ENCODE measurements around the gene MUL1. TPM values are rescaled to one million over a fixed set of nuclear protein-coding genes. Genes with fewer than 3 reads are reported as not detected.
"Not testable (repeated sequence)": the region's sequence is repeated elsewhere in the genome, so short reads cannot be mapped to it uniquely, and the experiment has no call there.

MUL1 gene
- total RNA-seq, 1 donor from 2014 or later: 31.1 TPM

DNA sequence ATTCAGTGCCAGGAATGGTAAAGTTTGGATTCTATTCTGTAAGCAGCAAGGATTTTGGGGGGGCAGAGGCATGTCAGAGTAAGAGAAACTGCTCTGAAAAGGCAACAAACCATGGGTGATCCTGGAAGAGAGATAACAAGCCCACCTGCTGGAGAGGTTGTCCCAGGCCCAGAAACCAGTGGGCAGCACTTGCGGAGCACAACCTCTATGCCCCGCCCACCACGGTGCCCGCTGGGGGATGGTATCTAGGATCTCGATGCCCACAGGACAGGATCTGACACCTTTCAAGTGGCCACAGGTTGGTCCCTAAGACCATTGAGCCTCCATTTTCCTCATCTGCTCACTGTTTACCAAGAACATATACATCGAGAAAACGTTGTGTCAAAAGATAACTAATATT is 20.3 kb upstream of the MUL1 start:
- no peak for DNase-seq (ENCODE audit: extremely low spot score, unreplicated experiment)
- Mint-ChIP-seq H3K27ac (no peak overlapping the region), H3K27me3 (peaks cover 68% of the 10 kb centered on the region), H3K36me3 (no peaks in the 10 kb centered on the region), H3K9me3 (no peaks in the 10 kb centered on the region), H3K4me3 (no peak overlapping the region), H3K4me1 (ENCODE audit: unreplicated experiment) (peaks cover 2% of the 10 kb centered on the region)
- TF ChIP-seq, protein P1, sequence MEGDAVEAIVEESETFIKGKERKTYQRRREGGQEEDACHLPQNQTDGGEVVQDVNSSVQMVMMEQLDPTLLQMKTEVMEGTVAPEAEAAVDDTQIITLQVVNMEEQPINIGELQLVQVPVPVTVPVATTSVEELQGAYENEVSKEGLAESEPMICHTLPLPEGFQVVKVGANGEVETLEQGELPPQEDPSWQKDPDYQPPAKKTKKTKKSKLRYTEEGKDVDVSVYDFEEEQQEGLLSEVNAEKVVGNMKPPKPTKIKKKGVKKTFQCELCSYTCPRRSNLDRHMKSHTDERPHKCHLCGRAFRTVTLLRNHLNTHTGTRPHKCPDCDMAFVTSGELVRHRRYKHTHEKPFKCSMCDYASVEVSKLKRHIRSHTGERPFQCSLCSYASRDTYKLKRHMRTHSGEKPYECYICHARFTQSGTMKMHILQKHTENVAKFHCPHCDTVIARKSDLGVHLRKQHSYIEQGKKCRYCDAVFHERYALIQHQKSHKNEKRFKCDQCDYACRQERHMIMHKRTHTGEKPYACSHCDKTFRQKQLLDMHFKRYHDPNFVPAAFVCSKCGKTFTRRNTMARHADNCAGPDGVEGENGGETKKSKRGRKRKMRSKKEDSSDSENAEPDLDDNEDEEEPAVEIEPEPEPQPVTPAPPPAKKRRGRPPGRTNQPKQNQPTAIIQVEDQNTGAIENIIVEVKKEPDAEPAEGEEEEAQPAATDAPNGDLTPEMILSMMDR (conservative IDR thresholded peaks at IDR 0.05): no peak

DNA sequence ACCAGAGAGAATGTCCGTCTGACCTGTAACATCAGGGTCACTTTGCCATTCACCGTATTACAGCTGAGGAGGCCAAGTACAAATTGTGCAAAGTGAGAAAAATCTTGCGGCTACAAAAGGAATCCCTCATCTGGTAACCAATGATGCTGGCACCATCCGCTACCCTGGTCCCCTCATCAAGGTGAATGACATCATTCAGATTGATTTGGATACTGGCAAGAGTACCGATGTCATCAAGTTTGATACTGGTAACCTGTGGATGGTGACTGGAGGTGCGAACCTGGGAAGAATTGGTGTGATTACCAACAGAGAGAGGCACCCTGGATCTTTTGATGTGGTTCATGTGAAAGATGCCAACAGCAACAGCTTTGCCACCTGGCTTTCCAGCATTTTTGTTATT is 18.3 kb upstream of the MUL1 start:
- Mint-ChIP-seq H3K36me3 (no peaks in the 10 kb centered on the region), H3K4me3 (no peak overlapping the region), H3K4me1 (ENCODE audit: unreplicated experiment) (no peaks in the 10 kb centered on the region), H3K27me3 (peaks cover 64% of the 10 kb centered on the region), H3K27ac (no peak overlapping the region), H3K9me3 (no peaks in the 10 kb centered on the region)
- TF ChIP-seq, protein P1 (conservative IDR thresholded peaks at IDR 0.05): no peak
- DNase-seq (ENCODE audit: extremely low spot score, unreplicated experiment): no peak

DNA sequence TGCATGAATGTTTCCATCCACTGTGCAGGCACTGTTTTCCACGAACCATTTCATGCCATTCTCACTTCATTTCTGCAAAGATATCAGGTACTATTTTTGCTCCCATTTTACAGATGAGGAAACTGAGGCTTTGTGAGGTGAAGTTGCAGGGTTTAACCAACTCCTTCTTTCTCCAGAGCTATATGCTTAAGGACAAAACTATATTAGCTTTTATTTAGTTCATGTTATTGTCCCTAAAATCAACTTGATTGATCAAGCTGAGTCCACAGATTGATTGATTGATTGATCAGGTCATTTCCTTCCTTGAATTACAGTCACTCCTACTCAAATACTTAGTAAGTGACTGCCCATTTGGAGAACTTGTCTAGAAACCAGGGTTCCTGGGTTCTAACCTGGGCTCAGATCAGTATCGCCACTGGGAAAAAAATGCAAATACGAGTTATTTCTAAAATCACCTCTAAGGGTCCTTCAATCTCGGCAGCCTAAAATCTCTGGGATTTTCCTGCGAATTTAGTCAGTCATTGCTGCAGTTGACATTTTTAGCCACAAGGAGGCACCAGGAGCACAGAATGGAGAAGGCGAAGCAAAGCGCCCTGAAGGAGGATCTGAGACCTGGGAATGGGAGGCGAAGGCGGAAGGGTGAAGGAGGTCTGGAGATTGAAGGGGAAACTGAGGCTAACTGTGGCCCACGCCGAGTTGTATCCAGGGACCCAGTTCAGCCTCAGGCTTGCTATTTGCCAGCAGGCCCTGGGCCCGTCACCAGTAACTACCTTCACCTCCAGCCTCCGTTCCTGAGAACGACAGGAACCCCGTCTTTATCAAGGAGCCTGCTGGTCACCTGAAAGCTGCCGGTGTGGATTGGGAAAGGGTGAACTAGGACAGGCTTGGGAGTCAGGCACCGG is 14.3 kb upstream of the MUL1 start:
- Mint-ChIP-seq H3K27ac (no peak overlapping the region), H3K4me1 (ENCODE audit: unreplicated experiment) (no peaks in the 10 kb centered on the region), H3K9me3 (no peaks in the 10 kb centered on the region), H3K4me3 (no peak overlapping the region), H3K36me3 (no peaks in the 10 kb centered on the region), H3K27me3 (peaks cover 55% of the 10 kb centered on the region)
- TF ChIP-seq, protein P1 (conservative IDR thresholded peaks at IDR 0.05): peak; percentile 92
- DNase-seq (ENCODE audit: extremely low spot score, unreplicated experiment): peak; percentile 83

DNA sequence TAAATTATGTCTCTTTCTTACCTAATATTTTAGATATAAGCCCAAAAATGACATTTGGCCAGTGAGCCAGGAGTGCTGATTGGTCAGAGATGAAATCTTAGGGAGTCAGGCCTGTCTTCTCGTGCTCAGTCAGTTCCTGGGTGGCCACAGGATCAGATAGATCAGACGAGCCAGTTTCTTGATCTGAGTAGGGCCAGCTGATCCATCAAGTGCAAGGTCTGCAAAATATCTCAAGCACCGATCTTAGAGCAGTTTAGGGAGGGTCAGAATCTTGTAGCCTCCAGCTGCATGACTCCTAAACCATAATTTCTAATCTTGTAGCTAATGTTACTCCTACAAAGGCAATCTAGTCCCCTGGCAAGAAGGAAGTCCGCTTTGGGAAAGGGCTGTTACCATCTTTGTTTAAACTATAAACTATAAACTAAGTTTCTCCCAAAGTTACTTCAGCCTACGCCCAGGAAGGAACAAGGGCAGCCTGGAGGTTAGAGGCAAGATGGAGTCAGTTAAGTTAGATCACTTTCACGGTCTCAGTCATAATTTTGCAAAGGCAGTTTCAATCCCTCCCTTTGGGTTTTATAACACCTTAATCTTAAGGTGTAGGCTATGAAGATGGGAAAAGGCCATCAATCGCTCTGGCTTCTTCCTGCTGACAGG is 11.8 kb upstream of the MUL1 start:
- H3K4me3 Mint-ChIP-seq; H3K27ac Mint-ChIP-seq; H3K9me3 Mint-ChIP-seq; H3K4me1 Mint-ChIP-seq (ENCODE audit: unreplicated experiment); H3K36me3 Mint-ChIP-seq; DNase-seq (ENCODE audit: extremely low spot score, unreplicated experiment): not testable (repeated sequence)
- H3K27me3 Mint-ChIP-seq: peaks cover 46% of the 10 kb centered on the region

DNA sequence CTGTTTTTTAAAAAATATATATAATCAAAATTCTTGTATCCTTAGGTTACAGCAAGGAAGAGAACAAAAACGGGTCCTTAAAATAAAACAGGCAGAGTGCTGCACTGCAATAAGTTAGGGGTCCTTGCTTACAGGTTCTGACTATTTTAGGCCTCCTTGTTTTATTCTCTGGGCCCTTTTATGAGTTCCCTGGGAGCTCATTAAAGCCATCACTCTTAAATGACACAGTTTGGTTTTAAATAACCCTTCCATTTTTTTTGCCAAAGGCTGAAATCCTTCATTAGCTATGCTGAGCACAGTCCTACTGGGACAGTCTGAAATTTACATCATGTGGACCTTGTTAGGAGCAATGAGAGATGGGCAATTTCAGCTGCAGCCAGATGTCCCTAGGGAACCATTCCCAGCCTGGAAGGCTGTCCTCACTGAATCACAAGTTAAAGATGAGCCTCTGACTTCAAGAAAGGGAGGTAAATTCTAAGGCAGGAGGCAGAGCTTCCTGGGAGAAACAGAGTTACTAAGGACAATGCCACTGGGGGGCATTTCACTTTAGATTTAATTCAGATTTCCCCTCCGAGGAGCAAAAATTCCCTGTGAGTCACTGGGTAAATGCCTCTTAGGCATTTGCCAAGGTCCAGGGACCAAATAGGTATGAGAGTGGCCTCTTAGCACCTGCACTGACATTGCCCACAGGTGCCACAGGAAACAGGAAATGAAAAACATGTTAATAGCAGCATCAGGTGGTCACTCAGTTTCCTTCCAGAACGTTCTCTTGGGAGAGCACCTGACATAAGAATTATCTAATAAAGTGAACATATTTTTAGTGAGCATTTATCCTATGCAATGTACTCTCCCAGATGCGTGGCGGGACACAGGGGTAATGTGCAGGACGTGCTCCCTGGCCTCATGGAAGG is 3.8 kb upstream of the MUL1 start:
- TF ChIP-seq, protein P1 (conservative IDR thresholded peaks at IDR 0.05): no peak
- DNase-seq (ENCODE audit: extremely low spot score, unreplicated experiment): no peak
- Mint-ChIP-seq H3K27me3 (peaks cover 28% of the 10 kb centered on the region), H3K27ac (no peak overlapping the region), H3K4me3 (no peak overlapping the region), H3K36me3 (no peaks in the 10 kb centered on the region), H3K4me1 (ENCODE audit: unreplicated experiment) (peaks cover 4% of the 10 kb centered on the region), H3K9me3 (no peaks in the 10 kb centered on the region)

All from type B pancreatic cell (in vitro differentiated cells).